DMS79 (cell line): ENCODE measurements around the gene USP19.

Source experiments
- DNase-seq: peaks from one replicate; lab custom pipeline; 2025; lab: John Stamatoyannopoulos, UW

The USP19 gene

DNA sequence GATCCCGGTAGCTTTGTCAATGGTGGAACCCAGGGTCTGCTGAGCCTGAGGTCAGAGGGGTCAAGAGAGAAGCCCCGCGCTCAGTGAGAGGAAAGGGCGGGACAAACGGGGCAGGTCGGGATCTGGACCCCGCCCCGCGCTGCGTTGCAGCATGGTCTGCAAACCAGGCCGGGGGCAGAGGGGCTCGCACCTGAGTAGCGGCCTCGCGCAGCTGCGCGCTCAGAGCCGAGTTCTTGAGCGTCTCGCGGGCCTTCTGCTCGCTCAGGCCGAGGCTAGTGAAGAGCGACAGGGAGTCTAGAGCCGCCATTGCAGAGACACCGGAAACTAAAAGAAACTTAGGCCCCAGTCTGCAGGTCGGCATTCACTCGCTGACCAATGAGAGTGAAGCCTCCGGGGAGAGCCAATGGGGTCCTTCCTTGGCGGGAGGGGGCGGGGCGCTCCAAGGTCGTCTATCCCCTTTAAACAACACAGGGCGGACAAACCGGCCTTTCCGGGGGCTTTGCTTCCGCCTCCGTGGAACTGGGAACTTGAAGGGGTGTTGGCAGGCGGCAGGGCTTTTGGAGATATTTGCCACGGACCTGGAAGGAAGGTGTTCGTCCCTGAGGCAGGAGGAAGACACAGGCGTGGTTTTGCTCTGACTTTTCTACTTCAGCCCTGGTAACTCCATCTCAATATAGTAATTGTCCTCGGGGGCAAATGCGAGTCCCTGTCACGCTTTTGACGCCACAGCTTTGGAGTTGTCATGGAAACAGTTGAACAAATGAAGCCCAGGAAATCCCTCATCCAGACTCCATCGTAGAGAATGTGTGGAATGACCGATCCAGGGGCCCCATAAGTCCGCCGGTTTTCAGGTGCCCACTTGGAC is 16.0 kb downstream of the USP19 start, which contains the start of gene QARS1:
Gene QARS1 (minus strand): TSS at position 331 of the 865 bp plus-strand sequence. CDS start 24 bp downstream, at position 307.
- DNase-seq = peak; percentile 65

DNA sequence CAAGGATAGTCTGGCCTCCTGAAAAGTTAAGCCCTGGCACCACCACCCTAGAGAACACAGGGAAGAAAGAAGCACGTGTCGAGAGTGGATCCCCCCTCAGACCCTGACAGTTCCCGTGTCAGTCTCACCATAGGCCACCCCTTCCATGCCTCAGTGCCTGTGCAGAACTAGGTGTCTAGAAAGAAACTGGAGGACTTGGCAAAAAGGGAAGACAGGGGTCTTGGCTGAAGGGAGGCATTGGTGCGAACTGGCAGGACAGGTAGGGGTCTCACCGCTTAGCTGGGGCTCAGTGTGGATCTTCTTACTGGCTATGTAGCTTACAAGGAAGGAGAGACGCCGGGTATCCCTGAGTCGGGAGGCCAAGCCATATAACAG is 16.6 kb downstream of the USP19 start:
- DNase-seq = no peak

DNA sequence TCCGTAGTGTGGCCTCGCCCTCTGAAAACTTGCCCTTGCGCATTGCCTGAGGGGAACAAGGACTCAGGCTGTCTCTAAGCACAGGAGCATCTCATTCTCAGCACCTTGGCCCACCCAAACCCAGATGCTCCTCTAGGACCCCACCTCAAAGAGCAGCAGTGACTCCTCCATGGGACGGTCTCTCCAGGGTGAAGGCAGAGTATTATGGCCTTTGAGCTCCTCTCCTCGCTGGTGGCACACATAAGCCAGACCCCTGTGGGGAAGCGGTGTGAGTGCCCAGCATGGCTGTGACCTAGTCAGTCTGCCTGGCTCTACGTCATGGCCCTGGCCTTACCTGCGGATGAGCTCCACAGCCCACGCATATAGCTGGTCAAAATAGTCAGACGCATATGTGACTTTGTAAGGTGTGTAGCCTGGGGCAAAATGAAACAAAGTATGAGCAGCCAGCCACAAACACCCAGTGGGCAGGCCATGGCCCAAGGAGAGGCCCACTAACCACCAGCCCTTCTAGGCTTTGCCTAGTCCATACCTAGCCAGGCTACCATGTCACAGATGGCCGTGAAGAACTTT is 20.5 kb downstream of the USP19 start:
- no peak for DNase-seq

DNA sequence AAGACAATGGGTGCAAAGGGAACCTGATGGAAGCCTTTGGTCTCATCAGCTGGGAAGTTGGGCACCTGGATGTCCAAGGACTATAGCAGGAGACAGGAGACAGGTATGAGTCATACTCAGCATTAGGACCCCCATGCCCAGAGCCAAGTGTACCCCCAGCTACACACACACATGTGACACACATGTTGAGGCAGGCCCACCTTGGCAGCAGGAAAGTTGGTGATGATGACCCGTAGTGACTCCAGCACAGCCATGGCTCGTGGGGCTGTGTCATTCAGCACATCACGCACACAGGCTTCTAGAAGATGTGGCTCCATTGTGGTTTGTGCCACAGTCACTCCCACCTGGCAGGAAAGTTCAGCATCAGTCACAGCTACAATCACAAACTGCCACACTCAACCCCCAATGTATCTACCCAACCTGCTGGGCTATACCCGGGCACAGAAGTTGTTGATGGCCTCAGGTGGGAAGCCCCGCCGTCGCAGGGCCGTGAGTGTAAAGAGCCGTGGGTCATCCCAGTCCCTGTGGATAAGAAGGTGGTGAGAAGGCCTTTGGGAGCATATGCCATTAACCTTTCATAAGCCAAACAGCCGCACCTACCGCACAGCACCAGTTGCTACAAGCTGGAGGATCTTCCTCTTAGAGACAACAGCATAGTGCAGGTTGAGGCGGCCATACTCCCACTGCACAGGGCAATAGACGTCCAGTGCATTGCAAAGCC is 21.6 kb downstream of the USP19 start:
- DNase-seq = no peak

DNA sequence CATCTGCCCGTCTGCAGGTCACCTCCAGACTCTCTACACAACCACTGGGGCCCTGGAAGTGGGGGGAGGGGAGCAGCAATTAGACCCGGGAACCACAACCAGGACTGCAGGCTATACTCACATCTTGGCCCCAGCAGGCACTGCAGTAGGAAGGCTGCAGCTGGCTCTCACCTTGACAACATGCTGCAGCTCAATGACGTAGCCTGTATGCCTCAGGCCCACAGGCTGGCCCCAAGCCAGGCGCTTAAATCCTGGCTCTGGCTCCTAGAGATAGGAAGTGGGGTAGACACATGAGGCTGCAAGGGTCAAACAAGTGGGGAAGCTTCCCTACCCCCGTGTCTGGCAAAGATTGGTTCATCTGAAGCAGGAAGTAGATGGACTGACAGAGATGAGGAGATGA is 22.2 kb downstream of the USP19 start:
- DNase-seq = peak; percentile 23

DNA sequence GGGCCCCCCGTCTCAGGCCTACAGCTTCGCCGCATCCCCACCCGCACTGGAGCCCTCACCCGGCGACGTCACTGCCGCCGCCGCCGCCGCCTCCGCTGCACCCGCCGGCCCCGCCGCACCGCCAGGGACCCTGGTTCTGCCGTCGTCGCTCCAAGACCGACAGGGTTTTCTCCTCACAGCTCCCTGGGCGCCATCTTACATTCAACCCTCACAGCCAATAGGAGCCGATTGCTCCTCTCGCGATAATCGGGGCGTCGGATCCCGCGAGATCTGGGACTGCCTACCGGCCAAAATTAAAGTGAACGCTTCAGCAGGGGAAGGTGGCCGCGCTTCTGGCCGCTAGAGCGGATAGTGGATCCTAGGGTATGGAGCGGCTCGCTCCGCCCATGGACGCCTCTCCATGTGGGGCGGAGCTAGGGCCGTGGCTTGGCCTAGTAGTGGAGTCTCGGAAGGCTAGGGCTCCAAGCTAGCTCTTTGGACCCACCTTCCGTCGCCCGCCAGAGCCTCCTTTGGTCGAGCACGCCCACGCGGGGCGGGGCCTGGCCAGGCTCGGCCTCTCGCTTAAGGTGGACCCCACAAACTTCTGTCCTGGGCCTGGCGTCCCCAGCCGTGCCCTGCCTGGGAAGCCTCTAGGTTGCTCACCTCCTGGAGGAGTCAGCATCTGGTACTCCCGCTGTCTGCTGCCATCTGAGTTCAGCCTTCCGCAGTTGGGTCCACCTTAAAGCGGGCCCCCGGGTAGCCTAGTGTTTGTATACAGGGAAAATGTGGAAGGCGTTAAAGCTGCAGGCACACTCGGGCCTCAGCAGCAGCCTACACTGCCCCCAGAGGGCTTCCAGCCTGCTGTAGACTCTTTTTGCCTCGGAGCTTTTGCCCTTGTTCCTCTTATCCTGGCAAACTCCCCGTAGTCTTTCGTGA is 26.5 kb downstream of the USP19 start, which contains the start of gene QRICH1:
Gene QRICH1 (minus strand): TSS at position 219 of the 915 bp plus-strand sequence. CDS start 17,054 bp downstream, outside the sequence.
- peak; percentile 84 for DNase-seq

DNA sequence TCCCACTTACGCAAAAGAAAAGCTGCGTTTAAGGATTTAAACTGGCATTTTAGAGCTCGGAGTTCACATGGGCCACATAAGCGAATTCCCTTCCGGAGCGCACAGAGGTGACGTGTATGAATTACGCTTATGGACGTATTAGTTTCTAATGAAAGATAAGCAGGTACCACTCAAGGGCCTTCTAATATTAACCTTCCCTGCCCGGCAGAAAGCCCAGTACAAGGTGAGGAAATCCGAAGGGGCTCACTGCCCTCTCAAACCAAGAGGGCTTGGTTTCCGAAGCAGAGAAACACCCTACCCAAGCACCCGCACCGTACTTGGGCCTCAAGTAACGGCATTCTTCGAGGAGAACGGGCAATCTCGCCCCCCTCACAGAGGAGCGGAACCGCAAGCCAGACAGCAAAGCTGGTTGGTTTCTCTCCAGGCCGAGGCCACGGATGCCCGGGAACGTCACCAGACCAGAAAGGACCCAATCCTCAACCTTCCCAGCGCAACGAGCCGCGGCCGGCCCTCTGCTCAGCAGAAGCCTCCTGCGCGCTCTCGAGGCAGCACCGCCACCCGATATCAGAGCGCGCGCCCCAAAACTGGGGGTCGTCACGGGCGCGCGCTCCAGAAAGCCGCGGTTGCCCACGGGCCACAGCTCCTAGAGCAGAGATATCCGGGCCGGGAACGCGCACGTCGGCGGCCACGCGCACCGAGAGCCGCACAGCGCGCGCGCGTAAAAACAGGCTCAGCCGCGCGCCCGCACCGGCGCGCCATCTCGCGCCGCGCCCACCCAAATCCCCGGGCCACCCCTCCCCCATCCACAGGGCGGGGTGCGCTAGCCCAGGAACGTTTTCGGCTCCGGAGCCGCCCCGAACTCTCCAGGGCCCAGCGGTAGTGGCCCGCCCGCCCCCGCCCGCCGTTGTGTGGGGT is 27.4 kb downstream of the USP19 start:
- DNase-seq = no peak

DNA sequence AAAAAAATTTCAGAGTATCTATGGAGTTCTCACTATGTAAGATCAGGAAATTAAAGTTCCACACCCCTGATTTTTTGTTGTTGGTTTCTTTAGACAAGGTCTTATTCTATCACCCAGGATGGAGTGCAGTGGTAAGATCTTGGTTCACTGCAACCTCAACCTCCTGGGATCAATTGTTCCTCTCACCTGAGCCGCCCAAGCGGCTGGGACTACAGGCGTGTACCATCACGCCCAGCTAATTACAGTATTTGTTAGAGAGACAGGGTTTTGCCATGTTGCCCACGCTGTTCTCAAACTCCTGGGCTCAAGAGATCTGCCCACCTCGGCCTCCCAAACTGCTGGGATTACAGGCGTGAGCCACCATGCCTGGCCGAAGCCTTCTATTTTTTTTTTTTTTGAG is 39.2 kb downstream of the USP19 start:
- DNase-seq = no peak

DNA sequence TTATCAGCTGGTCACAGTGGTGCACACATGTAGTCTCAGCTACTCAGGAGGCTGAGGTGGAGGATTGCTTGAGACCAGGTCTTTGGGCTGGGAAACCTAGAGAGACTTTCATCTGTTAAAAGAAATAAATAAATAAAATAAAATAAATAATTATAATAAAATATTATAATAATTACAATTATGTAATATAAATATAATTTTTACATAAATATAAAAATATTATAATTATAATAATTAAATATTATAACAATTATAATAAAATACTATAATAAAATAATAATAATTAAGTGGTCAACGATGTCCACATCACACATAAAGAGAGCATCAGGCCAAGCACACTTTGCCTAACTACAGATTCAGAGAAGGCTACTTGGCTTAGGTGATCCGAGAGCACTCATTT is 41.4 kb downstream of the USP19 start:
- no peak for DNase-seq

DNA sequence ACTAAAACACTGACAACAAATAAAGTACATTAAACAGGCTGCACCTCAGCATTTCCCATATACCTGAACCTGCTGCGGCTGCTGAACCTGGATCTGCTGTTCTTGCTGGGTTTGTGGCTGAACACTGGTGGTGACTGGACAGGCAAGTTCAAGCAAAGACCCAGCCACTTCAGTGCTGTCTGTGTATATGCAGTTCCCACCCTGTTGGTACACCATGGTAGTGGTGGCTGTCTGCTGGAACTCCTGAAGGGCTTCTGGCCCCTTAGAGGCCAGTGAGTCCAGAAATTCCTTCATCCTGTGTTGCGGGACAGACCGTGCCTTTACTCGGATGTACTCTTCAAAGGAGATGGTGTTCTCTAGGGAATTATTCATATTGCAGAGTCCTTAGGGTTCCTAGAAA is 44.0 kb downstream of the USP19 start:
- no peak for DNase-seq

DNA sequence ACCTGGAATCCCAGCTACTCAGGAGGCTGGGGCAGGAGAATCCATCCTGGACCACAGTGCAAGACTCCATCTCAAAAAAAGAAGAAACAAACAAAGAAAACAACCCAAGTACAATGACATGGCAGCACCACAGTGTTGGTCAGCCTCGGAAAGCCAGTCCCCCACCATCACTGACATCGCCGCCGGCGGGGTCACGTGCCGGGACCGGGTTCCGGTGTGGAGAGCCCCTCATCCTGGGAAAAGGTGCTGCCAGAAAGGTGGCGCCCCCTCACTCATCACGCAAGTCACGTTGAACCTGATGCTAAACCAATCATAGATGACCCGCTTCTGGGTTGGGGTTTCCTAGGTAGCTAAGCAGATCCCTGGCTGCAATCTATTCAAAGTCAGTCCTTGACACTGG is 44.5 kb downstream of the USP19 start:
- DNase-seq = no peak
